ENCODE results near the gene EFHD1. TPM values are rescaled to one million over a fixed set of nuclear protein-coding genes. Genes with fewer than 3 reads are reported as not detected.

Gene EFHD1
- total and polyA plus RNA-seq, 7 donors: 6.6 to 20.7 (median 10.0) TPM

DNA sequence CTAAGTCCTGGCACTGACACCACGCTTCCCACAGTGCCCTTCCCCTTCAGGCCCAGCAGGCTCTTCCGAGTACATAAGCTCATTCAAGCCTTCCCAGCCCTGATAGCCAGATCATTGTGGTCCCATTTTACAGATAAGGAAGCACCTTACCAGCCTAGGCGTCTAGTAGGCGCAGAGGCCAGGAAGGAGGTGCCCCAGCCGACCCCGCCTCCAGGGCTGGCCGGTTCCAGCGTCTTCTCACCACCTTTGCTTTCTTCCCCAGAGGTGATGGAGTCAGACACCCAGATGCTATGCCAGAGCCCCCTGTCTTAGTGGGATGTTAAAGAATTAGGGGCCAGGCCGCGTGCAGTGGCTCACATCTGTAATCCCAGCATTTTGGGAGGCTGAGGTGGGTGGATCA lies 28.9 kb upstream of the EFHD1 start:
- DNase-seq (no peak), ATAC-seq (no peak)
- Histone ChIP-seq H3K4me3 (no peak overlapping the region), H3K27me3 (ENCODE audit: insufficient read depth in 3 of 3, low read length in 2 of 3) (no peaks in the 10 kb centered on the region), H3K4me1 (peaks cover 4% of the 10 kb centered on the region), H3K27ac (no peak overlapping the region), H3K9me3 (no peaks in the 10 kb centered on the region), H3K36me3 (ENCODE audit: insufficient read depth in 1 of 2, low read depth in 1 of 2) (no peaks in the 10 kb centered on the region)
- TF ChIP-seq, protein P1, sequence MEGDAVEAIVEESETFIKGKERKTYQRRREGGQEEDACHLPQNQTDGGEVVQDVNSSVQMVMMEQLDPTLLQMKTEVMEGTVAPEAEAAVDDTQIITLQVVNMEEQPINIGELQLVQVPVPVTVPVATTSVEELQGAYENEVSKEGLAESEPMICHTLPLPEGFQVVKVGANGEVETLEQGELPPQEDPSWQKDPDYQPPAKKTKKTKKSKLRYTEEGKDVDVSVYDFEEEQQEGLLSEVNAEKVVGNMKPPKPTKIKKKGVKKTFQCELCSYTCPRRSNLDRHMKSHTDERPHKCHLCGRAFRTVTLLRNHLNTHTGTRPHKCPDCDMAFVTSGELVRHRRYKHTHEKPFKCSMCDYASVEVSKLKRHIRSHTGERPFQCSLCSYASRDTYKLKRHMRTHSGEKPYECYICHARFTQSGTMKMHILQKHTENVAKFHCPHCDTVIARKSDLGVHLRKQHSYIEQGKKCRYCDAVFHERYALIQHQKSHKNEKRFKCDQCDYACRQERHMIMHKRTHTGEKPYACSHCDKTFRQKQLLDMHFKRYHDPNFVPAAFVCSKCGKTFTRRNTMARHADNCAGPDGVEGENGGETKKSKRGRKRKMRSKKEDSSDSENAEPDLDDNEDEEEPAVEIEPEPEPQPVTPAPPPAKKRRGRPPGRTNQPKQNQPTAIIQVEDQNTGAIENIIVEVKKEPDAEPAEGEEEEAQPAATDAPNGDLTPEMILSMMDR (IDR thresholded peaks at IDR 0.05): no peak
- intact Hi-C loops (cut with DNase I): loop anchor here in 1 of 2 donors (10.0 kb wide), 1 partner anchor 450 kb away; no protein-coding TSS in a partner anchor
- WGBS, 3 donors: 91 to 95% (median 94%) methylated on average over 10 of the region's 10 CpGs

GRCh38 chr2:232607011-232607410 lies 26.4 kb upstream of the EFHD1 start:
- WGBS, 3 donors: 90 to 91% (median 91%) methylated on average over 17 of the region's 17 CpGs
- H3K9me3 ChIP-seq: no peaks in the 10 kb centered on the region
- H3K4me1 ChIP-seq: no peaks in the 10 kb centered on the region
- no peak for DNase-seq
- TF ChIP-seq, protein P1 (IDR thresholded peaks at IDR 0.05): no peak
- no peak for ATAC-seq
- H3K4me3 ChIP-seq: no peak overlapping the region
- no peak overlapping the region for H3K27ac ChIP-seq
- no peaks in the 10 kb centered on the region for H3K27me3 ChIP-seq (ENCODE audit: insufficient read depth in 3 of 3, low read length in 2 of 3)
- H3K36me3 ChIP-seq (ENCODE audit: insufficient read depth in 1 of 2, low read depth in 1 of 2): no peaks in the 10 kb centered on the region
- intact Hi-C loops (cut with DNase I): loop anchor here (2.0 to 10.0 kb wide), 5 partner anchors 60 to 645 kb away; partner anchors contain the start of gene ATG16L1 (in 1 of the 2)

DNA sequence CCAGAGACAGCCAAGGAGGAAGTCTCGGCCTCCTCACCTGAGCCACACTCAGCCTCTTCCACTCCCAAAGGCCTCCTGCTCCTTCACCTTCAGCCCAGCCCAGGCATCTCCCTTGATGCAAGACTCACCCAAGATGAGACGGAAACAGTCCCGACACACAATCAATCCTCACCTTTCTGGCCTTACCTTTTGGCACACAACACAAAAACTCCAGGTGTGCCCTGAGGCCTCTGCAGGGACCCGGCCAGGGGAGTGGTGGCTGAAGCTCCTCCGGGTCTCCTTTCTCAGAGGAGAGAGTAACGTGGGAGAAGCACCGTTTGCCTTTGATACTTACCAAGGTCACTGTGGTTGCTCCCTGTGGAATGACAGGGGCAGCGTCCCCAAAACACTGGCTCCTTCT lies 23.8 kb upstream of the EFHD1 start:
- Histone ChIP-seq H3K4me1 (no peaks in the 10 kb centered on the region), H3K27ac (no peak overlapping the region), H3K4me3 (no peak overlapping the region), H3K36me3 (ENCODE audit: insufficient read depth in 1 of 2, low read depth in 1 of 2) (no peaks in the 10 kb centered on the region), H3K9me3 (no peaks in the 10 kb centered on the region), H3K27me3 (ENCODE audit: insufficient read depth in 3 of 3, low read length in 2 of 3) (no peaks in the 10 kb centered on the region)
- TF ChIP-seq, protein P1 (IDR thresholded peaks at IDR 0.05): no peak
- WGBS, 3 donors: 82 to 86% (median 85%) methylated on average over 8 of the region's 8 CpGs
- intact Hi-C loops (cut with DNase I): loop anchor here (5.0 to 10.0 kb wide), 5 partner anchors 58 to 643 kb away; partner anchors contain the start of gene ATG16L1 (in 1 of the 2)
- DNase-seq (no peak), ATAC-seq (no peak)

DNA sequence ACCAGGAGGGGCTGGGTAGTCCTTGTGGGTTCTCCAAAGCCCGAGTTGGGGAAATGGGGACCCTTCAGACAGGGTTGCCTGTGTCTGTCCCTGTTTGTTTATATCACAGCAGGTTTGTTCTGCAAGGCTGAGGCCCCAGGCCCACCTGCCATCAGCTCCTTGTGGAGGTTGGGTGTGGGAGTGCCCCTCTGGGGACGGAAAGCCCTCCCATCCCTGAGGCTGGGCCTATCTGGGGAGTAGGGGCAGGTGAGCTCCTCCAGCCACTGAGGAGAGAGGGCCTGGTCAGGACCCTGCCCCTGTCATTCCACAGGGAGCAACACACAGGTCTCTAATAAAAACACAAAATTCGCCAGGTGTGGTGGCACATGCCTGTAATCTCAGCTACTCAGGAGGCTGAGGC lies 23.3 kb upstream of the EFHD1 start:
- ATAC-seq (no peak), DNase-seq (no peak)
- Histone ChIP-seq H3K4me1 (no peaks in the 10 kb centered on the region), H3K36me3 (ENCODE audit: insufficient read depth in 1 of 2, low read depth in 1 of 2) (no peaks in the 10 kb centered on the region), H3K9me3 (no peaks in the 10 kb centered on the region), H3K27me3 (ENCODE audit: insufficient read depth in 3 of 3, low read length in 2 of 3) (no peaks in the 10 kb centered on the region), H3K4me3 (no peak overlapping the region), H3K27ac (no peak overlapping the region)
- intact Hi-C loops (cut with DNase I): loop anchor here in 1 of 2 donors (5.0 kb wide), 1 partner anchor 437 kb away; no protein-coding TSS in a partner anchor
- WGBS, 3 donors: 83 to 91% (median 86%) methylated on average over 3 of the region's 3 CpGs
- TF ChIP-seq, protein P1 (IDR thresholded peaks at IDR 0.05): no peak

DNA sequence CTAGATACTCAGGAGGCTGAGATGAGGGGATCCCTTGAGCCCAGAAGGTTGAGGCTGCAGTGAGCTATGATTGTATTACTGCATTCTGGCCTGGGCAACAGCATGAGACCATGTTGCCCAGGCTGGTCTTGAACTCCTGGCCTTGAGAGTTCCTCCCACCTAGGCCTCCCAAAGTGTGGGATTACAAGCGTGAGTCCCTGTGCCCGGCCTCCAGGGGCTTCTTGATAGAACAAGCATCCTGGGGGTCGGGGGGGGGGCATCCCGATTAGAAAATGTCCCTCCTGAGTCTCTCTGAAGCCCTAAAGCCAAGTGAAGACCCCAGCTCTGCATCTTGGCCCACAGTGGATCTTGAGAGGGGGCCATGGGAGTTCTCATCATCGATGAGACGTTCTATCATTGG lies 22.3 kb upstream of the EFHD1 start:
- Histone ChIP-seq H3K9me3 (no peaks in the 10 kb centered on the region), H3K4me1 (no peaks in the 10 kb centered on the region), H3K27ac (no peak overlapping the region), H3K27me3 (ENCODE audit: insufficient read depth in 3 of 3, low read length in 2 of 3) (no peaks in the 10 kb centered on the region), H3K36me3 (ENCODE audit: insufficient read depth in 1 of 2, low read depth in 1 of 2) (no peaks in the 10 kb centered on the region), H3K4me3 (no peak overlapping the region)
- DNase-seq (no peak), ATAC-seq (no peak)
- 77 to 86% (median 82%) methylated on average over 6 of the region's 6 CpGs for WGBS, 3 donors
- intact Hi-C loops (cut with DNase I): loop anchor here in 1 of 2 donors (5.0 kb wide), 1 partner anchor 436 kb away; no protein-coding TSS in a partner anchor
- TF ChIP-seq, protein P1 (IDR thresholded peaks at IDR 0.05): no peak
